ENCODE results near the gene TNFRSF19.

Gene TNFRSF19

DNA sequence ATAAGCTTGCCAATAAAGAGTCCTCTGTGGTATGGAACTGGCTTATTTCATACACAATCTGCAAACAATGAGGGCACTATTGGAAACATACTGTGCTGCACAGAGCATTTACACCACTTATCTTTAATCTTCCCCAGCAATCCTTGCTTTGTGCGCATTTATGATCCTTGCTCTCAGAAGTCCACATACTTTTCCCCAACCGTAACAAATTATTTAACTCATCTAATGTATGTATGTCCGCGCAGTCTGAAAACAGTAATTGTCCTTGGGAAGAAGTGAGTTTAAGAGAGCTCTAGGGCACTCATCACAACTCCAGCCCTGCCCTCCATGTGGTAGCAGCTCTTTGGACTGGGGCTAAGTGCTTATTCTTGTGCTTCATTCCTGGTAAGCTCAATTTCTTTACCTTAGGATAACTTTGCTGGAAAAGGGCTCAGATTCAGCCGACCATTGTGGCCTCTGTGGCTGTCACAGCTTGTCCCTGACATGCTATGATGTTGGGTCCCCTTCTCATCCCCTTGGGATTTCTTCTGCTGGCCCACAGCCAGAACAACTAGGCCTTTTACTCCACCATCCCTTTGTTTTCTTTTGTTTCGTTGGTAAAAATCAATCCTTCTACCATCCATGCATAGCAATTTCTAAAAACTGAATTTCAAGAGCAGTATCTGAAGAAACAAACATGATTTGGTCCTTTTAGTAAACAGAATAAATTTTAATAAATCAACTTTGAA lies 152.7 kb downstream of the TNFRSF19 start:
- DNase-seq (ENCODE audit: low spot score): no peak

DNA sequence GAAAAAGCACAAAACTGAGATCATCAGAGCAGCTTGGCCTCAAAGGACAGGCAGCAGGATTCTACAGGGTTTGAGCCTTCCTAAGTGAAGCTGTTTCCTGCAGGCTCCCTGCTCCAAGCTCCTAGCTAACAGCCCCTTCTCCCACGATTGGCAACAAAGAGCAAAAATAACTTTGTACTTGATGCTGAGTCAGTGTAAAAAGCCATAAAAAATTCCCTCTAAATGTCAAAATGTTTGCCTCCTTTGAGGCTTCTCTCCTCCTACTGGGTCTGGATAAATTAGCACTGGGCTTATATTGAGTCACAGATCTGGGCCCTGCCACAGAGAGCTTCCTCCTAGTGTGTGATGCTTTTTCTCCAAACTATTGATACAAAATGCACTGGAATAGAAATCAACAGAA lies 153.3 kb downstream of the TNFRSF19 start:
- DNase-seq (ENCODE audit: low spot score): no peak

DNA sequence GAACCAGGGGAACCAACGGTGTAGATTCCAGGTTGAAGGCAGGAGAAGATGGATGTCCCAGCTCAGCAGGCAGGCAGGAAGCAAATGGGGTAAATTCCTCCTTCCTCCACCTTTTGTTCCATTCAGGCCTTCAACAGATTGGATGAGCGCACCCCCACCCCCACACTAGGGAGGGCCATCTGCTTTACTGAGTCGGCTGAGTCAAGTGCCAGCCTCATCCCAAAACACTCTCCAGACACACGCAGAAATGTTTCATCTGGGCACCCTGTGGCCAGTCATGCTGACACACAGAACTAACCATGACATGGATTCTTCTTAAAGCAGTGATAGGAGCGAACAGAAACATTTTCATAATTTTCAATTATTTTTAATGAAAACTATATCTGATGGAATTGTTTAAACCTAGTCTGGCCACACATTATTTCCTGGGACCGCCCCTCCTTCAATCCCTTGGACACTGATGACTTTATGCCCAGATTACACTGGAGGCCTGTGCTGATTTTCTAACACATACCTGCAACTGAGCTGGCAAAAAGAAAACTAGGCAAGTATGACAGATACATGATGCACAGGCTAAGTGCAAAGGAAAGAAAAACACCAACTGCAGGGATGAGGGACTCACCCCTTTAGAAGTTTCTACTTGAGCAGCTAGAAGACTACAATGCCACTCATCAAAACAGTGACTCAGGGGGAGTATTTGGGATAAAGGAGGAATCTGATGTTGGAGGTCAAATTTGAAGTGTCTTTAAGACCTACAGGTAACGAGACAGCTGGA lies 154.2 kb downstream of the TNFRSF19 start:
- DNase-seq (ENCODE audit: low spot score): no peak
